ENCODE results near the gene ADGRD1. TPM values are rescaled to one million over a fixed set of nuclear protein-coding genes. Genes with fewer than 3 reads are reported as not detected.

Gene ADGRD1
- polyA plus RNA-seq, 3 donors, result 4.7 to 17.9 (median 4.9) TPM

DNA sequence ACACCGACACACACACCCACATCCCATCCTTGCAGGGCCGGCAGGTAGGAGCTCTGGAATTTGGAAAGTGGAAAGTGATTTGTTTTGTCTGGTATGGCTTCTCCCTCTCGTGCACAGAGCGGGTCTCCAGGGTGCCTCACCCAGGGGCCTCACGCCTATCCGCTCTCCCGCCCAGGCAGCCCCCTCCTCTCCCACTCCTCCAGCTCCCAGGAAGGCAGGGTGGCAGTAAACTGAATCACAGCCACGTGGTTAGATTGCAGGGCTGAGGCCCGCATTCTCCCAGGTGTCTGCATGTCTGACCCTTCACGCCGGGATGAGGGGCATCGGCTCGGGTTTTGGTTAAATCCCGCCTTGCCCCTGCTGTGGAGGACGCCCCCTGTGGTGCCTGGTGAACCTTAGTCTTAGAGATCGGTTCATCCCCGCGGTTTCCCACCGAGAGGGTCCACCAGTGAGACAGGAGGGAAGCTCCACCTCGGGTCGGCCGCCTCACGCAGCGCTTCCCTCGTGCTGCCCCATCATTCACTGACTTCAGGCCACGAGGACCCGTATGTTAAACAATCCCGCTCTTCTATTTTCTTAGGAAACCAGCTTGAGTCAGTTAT lies 64.4 kb downstream of the ADGRD1 start:
- H3K27me3 Mint-ChIP-seq (ENCODE audit: low read depth in 3 of 3), result peaks cover 9 to 13% (median 11%) of the 10 kb centered on the region in 3 donors
- 79% methylated on average over 19 of the region's 28 CpGs for WGBS (ENCODE audit: insufficient coverage)
- H3K27ac ChIP-seq (ENCODE audit: low read depth in 1 of 2, low read length in 2 of 2), result no peak overlapping the region
- no peaks in the 10 kb centered on the region for H3K4me1 Mint-ChIP-seq
- no peak overlapping the region for H3K27ac Mint-ChIP-seq
- no peak overlapping the region for H3K4me3 ChIP-seq (replicated peaks in 1 of 3; ENCODE audit: low read depth in 2 of 3, low read length in 3 of 3)
- no peaks in the 10 kb centered on the region for H3K9me3 Mint-ChIP-seq
- intact Hi-C loops (cut with micrococcal nuclease), result no loop called here
- H3K9me3 ChIP-seq (replicated peaks in 1 of 2; ENCODE audit: control insufficient read depth in 1 of 2, insufficient read depth in 1 of 2, low read length in 2 of 2), result no peaks in the 10 kb centered on the region
- H3K36me3 Mint-ChIP-seq, result peaks cover 21 to 38% of the 10 kb centered on the region in 2 donors
- no peak overlapping the region for H3K4me2 ChIP-seq (replicated peaks; ENCODE audit: extremely low read depth, low read length, poor library complexity, severe bottlenecking)
- no peak overlapping the region for H2AFZ ChIP-seq (ENCODE audit: insufficient read depth, low read depth, low read length, poor library complexity, severe bottlenecking)
- DNase-seq, result no peak
- no peaks in the 10 kb centered on the region for H3K79me2 ChIP-seq (ENCODE audit: insufficient read depth, low read length)
- no peaks in the 10 kb centered on the region for H4K20me1 ChIP-seq (ENCODE audit: insufficient read depth, low read length)
- no peaks in the 10 kb centered on the region for H3K4me1 ChIP-seq (ENCODE audit: control insufficient read depth in 1 of 2, insufficient read depth in 2 of 2, low read length in 2 of 2)
- no peak overlapping the region for H3K9ac ChIP-seq (ENCODE audit: insufficient read depth, low read length, poor library complexity, severe bottlenecking)
- TF ChIP-seq, protein P1, sequence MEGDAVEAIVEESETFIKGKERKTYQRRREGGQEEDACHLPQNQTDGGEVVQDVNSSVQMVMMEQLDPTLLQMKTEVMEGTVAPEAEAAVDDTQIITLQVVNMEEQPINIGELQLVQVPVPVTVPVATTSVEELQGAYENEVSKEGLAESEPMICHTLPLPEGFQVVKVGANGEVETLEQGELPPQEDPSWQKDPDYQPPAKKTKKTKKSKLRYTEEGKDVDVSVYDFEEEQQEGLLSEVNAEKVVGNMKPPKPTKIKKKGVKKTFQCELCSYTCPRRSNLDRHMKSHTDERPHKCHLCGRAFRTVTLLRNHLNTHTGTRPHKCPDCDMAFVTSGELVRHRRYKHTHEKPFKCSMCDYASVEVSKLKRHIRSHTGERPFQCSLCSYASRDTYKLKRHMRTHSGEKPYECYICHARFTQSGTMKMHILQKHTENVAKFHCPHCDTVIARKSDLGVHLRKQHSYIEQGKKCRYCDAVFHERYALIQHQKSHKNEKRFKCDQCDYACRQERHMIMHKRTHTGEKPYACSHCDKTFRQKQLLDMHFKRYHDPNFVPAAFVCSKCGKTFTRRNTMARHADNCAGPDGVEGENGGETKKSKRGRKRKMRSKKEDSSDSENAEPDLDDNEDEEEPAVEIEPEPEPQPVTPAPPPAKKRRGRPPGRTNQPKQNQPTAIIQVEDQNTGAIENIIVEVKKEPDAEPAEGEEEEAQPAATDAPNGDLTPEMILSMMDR (IDR thresholded peaks at IDR 0.05), result no peak
- peaks cover 2 to 23% of the 10 kb centered on the region in 2 donors for H3K36me3 ChIP-seq (replicated peaks in 1 of 2; ENCODE audit: control insufficient read depth in 1 of 2, insufficient read depth in 2 of 2, low read length in 2 of 2)
- H3K27me3 ChIP-seq (ENCODE audit: control insufficient read depth in 2 of 2, insufficient read depth in 2 of 2, low read length in 2 of 2), result no peaks in the 10 kb centered on the region
- no peak overlapping the region for H3K4me3 Mint-ChIP-seq

DNA sequence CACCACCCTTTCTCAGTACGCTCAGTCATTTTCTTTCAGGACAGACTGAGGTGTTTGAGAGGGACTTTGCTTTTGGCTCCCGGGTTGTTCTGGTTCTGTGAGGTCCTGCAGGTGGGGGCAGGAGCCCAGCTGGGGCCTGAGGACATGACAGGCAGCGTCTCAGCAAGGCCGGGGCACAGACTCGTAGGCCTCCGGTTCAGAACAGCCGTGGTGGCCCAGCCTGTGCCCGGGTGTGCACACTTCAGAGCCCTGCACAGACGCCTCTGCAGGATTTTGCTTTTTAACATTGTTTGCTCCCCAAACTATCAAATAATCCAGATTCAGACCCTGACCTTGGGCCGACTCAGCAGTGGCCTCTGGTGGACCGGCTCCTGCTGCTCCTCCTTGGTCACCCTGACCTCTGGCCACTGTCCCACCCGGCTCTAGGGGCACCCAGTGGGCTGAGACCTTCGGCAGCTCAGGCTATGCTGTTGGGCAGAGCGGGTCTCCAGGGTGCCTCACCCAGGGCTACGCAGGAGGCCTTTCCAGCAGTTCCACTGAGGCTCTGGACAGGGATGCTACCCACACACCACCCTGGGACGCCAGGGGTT lies 65.2 kb downstream of the ADGRD1 start:
- TF ChIP-seq, protein P1 (IDR thresholded peaks at IDR 0.05), result no peak
- H3K4me1 Mint-ChIP-seq, result no peaks in the 10 kb centered on the region
- intact Hi-C loops (cut with micrococcal nuclease), result no loop called here

More for the DNA sequence above, 65.2 kb downstream of the ADGRD1 start:
- H3K79me2 ChIP-seq (ENCODE audit: insufficient read depth, low read length), result no peaks in the 10 kb centered on the region
- H3K4me3 Mint-ChIP-seq, result no peak overlapping the region
- no peak overlapping the region for H3K27ac ChIP-seq (ENCODE audit: low read depth in 1 of 2, low read length in 2 of 2)
- H2AFZ ChIP-seq (ENCODE audit: insufficient read depth, low read depth, low read length, poor library complexity, severe bottlenecking), result no peak overlapping the region
- no peak overlapping the region for H3K4me2 ChIP-seq (replicated peaks; ENCODE audit: extremely low read depth, low read length, poor library complexity, severe bottlenecking)
- peaks cover 23 to 44% of the 10 kb centered on the region in 2 donors for H3K36me3 Mint-ChIP-seq
- no peak overlapping the region for H3K9ac ChIP-seq (ENCODE audit: insufficient read depth, low read length, poor library complexity, severe bottlenecking)
- H3K27ac Mint-ChIP-seq, result peak overlapping the region in 1 of 7 donors; percentile 45
- no peaks in the 10 kb centered on the region for H3K4me1 ChIP-seq (ENCODE audit: control insufficient read depth in 1 of 2, insufficient read depth in 2 of 2, low read length in 2 of 2)
- peaks cover 9 to 13% (median 13%) of the 10 kb centered on the region in 3 donors for H3K27me3 Mint-ChIP-seq (ENCODE audit: low read depth in 3 of 3)
- no peak overlapping the region for H3K4me3 ChIP-seq (replicated peaks in 1 of 3; ENCODE audit: low read depth in 2 of 3, low read length in 3 of 3)
- H3K36me3 ChIP-seq (replicated peaks in 1 of 2; ENCODE audit: control insufficient read depth in 1 of 2, insufficient read depth in 2 of 2, low read length in 2 of 2), result peaks cover 3 to 23% of the 10 kb centered on the region in 2 donors
- 87% methylated on average over 14 of the region's 16 CpGs for WGBS (ENCODE audit: insufficient coverage)
- no peaks in the 10 kb centered on the region for H3K27me3 ChIP-seq (ENCODE audit: control insufficient read depth in 2 of 2, insufficient read depth in 2 of 2, low read length in 2 of 2)
- no peaks in the 10 kb centered on the region for H3K9me3 Mint-ChIP-seq
- no peak for DNase-seq
- no peaks in the 10 kb centered on the region for H4K20me1 ChIP-seq (ENCODE audit: insufficient read depth, low read length)
- no peaks in the 10 kb centered on the region for H3K9me3 ChIP-seq (replicated peaks in 1 of 2; ENCODE audit: control insufficient read depth in 1 of 2, insufficient read depth in 1 of 2, low read length in 2 of 2)
